Measurements from ENCODE around the gene VPS25.

The VPS25 gene

DNA sequence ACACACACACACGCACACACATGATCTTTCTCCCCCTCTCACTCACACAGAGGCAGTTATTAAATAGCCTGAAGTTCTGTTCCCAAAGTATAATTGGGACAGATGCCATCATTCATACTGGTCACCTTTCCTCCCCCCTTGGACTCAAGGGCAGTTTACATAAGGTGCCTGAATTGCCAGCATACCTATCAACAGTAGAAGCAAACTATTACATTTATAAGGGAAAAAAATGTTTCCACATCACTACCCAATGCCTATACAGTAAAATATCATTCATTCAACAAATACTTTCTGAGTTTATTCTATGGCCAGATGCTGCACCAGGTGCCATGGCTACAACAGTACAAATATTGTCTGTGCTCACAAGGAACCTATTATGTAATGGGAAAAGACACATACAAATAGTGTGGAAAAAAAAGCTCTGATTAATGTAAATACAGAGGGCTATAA lies 31.7 kb downstream of the VPS25 start:
- DNase-seq (ENCODE audit: low read depth): no peak
- TF ChIP-seq, protein P1, sequence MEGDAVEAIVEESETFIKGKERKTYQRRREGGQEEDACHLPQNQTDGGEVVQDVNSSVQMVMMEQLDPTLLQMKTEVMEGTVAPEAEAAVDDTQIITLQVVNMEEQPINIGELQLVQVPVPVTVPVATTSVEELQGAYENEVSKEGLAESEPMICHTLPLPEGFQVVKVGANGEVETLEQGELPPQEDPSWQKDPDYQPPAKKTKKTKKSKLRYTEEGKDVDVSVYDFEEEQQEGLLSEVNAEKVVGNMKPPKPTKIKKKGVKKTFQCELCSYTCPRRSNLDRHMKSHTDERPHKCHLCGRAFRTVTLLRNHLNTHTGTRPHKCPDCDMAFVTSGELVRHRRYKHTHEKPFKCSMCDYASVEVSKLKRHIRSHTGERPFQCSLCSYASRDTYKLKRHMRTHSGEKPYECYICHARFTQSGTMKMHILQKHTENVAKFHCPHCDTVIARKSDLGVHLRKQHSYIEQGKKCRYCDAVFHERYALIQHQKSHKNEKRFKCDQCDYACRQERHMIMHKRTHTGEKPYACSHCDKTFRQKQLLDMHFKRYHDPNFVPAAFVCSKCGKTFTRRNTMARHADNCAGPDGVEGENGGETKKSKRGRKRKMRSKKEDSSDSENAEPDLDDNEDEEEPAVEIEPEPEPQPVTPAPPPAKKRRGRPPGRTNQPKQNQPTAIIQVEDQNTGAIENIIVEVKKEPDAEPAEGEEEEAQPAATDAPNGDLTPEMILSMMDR (IDR thresholded peaks at IDR 0.05; ENCODE audit: low read length, missing control alignments): no peak

DNA sequence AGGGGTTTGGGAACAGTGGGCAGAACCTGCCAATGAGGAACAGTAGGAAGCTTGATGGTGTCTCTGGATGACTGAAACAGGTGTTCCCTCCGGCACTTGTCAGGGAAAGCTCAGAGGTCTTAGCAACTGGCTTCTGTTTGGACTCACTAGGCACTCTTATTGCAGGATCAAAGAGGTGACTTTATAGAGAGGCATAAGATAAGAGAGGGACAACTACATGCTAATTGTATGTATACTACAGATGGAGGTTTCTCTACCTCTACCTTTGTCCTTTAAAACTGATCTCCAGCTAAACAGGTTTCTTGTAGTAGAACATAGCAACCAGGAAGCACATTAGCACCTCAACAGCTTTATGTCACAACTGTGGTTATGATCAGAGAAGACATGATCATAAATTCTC lies 33.0 kb downstream of the VPS25 start:
- H3K4me3 ChIP-seq (replicated peaks; ENCODE audit: low read depth, low read length): no peak overlapping the region
- TF ChIP-seq, protein P1 (IDR thresholded peaks at IDR 0.05; ENCODE audit: low read length, missing control alignments): no peak
- DNase-seq (ENCODE audit: low read depth): no peak

More for the DNA sequence above, 31.7 kb downstream of the VPS25 start:
- no peak overlapping the region for H3K4me3 ChIP-seq (replicated peaks; ENCODE audit: low read depth, low read length)

DNA sequence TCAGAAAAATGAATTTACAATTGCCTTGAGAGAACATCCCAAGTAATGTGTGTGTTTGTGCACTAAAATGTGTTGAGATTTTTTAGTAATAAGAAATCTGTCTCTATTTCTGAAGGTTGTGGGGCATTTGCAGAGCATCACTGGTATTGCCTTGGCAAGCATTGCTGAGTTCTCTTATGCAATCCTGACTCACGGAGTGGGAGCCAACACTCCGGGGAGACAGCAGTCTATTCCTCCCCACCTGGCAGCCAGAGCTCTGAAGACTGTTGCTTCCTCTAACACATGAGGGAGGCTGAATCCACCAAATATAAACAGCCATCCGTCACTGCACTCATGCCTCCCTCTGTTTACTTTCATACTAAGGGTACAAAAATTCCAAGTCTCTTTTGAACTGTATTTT lies 36.0 kb downstream of the VPS25 start:
- H3K4me3 ChIP-seq (replicated peaks; ENCODE audit: low read depth, low read length): no peak overlapping the region
- TF ChIP-seq, protein P1 (IDR thresholded peaks at IDR 0.05; ENCODE audit: low read length, missing control alignments): no peak
- peak; percentile 89 for DNase-seq (ENCODE audit: low read depth)

- H3K4me3 ChIP-seq (replicated peaks; ENCODE audit: low read depth, low read length): no peak overlapping the region
- TF ChIP-seq, protein P1 (IDR thresholded peaks at IDR 0.05; ENCODE audit: low read length, missing control alignments): no peak
- DNase-seq (ENCODE audit: low read depth): peak; percentile 95
Observed at GRCh38 chr17:42814633-42815399, 41.6 kb downstream of the VPS25 start.

DNA sequence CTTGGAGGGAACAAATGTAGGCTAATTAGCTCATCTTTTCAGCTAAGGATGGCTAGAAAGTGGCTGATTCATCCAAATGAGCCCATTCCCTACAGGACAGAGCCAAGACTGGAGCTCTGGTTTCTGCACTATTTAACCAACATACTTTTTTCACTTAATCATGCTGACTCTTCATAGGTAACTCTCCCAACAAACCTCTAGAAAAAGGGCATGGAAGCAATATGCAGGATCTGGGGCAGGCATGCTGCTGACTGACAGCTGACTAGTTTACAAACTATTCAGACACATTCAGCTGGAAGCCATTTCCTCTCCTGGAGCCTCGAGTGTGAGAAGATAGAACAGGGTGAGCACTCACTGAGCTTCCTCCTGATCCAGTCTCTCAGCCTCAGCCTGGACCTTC lies 44.6 kb downstream of the VPS25 start:
- no peak overlapping the region for H3K4me3 ChIP-seq (replicated peaks; ENCODE audit: low read depth, low read length)
- TF ChIP-seq, protein P1 (IDR thresholded peaks at IDR 0.05; ENCODE audit: low read length, missing control alignments): no peak
- DNase-seq (ENCODE audit: low read depth): peak; percentile 12

DNA sequence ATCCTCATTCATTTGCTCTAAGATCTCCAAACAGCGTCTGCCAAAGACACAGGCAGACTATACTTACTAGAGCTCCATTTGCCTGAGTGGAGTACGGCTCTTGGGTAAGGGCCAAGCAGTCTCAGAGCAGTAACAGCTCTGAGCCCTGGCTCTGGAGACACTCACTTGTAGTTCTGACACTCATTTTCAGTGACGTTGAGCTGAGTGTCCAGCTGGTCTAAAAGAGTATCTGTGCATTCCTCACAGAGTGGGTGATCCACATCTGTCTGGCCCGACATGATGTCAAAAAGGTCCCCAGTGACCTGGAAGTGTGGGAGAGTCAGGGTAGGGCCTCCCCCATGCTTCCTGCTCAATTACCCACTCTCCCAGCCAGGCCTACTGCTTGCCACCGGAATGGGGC lies 45.1 kb downstream of the VPS25 start:
- DNase-seq (ENCODE audit: low read depth): peak; percentile 46
- no peak overlapping the region for H3K4me3 ChIP-seq (replicated peaks; ENCODE audit: low read depth, low read length)
- TF ChIP-seq, protein P1 (IDR thresholded peaks at IDR 0.05; ENCODE audit: low read length, missing control alignments): no peak

Measured in fibroblast of pulmonary artery (primary cell).